B cell (primary cell): ENCODE measurements around the gene RNASE13. TPM values are rescaled to one million over a fixed set of nuclear protein-coding genes. Genes with fewer than 3 reads are reported as not detected.

Experiments
- ATAC-seq: fragments of 200-7000 bp; cut with Tn5 transposase; one replicate; pipeline ENCODE4 v1.10.0; 2021; ENCODE audit warnings: low read depth, mild to moderate bottlenecking, moderate number of reproducible peaks, moderate library complexity
- CTCF ChIA-PET: fragments of 350-600 bp; sonication (Branson Sonifier 250); formaldehyde crosslinking; loops from one replicate; lab custom pipeline; 2021; ENCODE audit warnings: antibody characterized with exemption, inconsistent platforms; lab: Charles Lee
- POLR2A ChIA-PET: fragments of 350-600 bp; sonication (Branson Sonifier 250); formaldehyde crosslinking; loops from one replicate; lab custom pipeline; 2021; ENCODE audit warnings: antibody characterized with exemption; lab: Charles Lee
- DNase-seq: peaks from one replicate; pipeline ENCODE4 v3.0.0; 2013
- H2AFZ ChIP-seq: 2 replicates; pipeline ENCODE4 v1.6.1; 2012; ENCODE audit warnings: mild to moderate bottlenecking, low read depth, low read length; ENCODE audit not compliant: insufficient read depth, poor library complexity, severe bottlenecking
- H3K27ac ChIP-seq, 2 donors: 1 replicate in 1 of 2; 2 replicates in 1 of 2; pipeline ENCODE4 v1.5.1; 2012 to 2013; ENCODE audit warnings: low read length in 2 of 2, mild to moderate bottlenecking in 2 of 2, moderate library complexity in 1 of 2
- H3K27me3 ChIP-seq, 4 experiments: fragments of 200-600 bp in 1 of 4; sonication (generic) in 1 of 4; replicated peaks in 1 of 4; 1 replicate in 2 of 4; 2 replicates in 2 of 4; pipeline versions ENCODE4 v1.6.1 to v1.7.0; 2013 to 2016; ENCODE audit warnings: low read length in 3 of 4, mild to moderate bottlenecking in 2 of 4, mixed read lengths in 1 of 4, moderate library complexity in 1 of 4; ENCODE audit not compliant: insufficient read depth in 4 of 4, control insufficient read depth in 3 of 4; ENCODE audit errors: control extremely low read depth in 1 of 4
- H3K36me3 ChIP-seq, 2 experiments: replicated peaks in 1 of 2; 1 replicate in 1 of 2; 2 replicates in 1 of 2; pipeline versions ENCODE4 v1.6.1 to v1.7.1; 2013; ENCODE audit warnings: low read length in 1 of 2; ENCODE audit not compliant: insufficient read depth in 2 of 2, control insufficient read depth in 1 of 2; ENCODE audit errors: control extremely low read depth in 1 of 2, extremely low read depth in 1 of 2
- H3K4me1 ChIP-seq, 2 donors: fragments of 200-600 bp in 1 of 2; sonication (generic) in 1 of 2; 1 replicate in 1 of 2; 2 replicates in 1 of 2; pipeline versions ENCODE4 v1.5.1 to v1.6.1; 2013 to 2017; ENCODE audit warnings: low read length in 2 of 2; ENCODE audit not compliant: control insufficient read depth in 2 of 2, insufficient read depth in 2 of 2
- H3K4me2 ChIP-seq: replicated peaks from 2 replicates; pipeline ENCODE3; 2012; ENCODE audit warnings: mild to moderate bottlenecking, low read depth, low read length; ENCODE audit not compliant: poor library complexity, severe bottlenecking
- H3K4me3 ChIP-seq, 5 experiments: fragments of 200-600 bp in 1 of 5; sonication (generic) in 1 of 5; 1 replicate in 3 of 5; 2 replicates in 2 of 5; pipeline versions ENCODE4 v1.5.1 to v1.7.0; 2011 to 2016; ENCODE audit warnings: low read length in 4 of 5, mild to moderate bottlenecking in 4 of 5, low read depth in 2 of 5, control low read depth in 1 of 5, moderate library complexity in 1 of 5; ENCODE audit not compliant: insufficient read depth in 1 of 5; ENCODE audit errors: control extremely low read depth in 1 of 5, extremely low read depth in 1 of 5
- H3K79me2 ChIP-seq: fragments of 200-600 bp; sonication (generic); one replicate; pipeline ENCODE4 v1.6.0; 2016; ENCODE audit warnings: low read length; ENCODE audit not compliant: control insufficient read depth, insufficient read depth
- H3K9ac ChIP-seq: fragments of 200-600 bp; sonication (generic); 2 replicates; pipeline ENCODE4 v1.6.1; 2017; ENCODE audit warnings: mild to moderate bottlenecking, low read length, moderate library complexity
- H3K9me3 ChIP-seq, 3 donors: one replicate each; pipeline versions ENCODE4 v1.6.1 to v1.7.1; 2013; ENCODE audit warnings: low read length in 2 of 3; ENCODE audit not compliant: control insufficient read depth in 2 of 3, insufficient read depth in 1 of 3; ENCODE audit errors: control extremely low read depth in 1 of 3
- H4K20me1 ChIP-seq: 2 replicates; pipeline ENCODE4 v1.6.0; 2012; ENCODE audit warnings: mild to moderate bottlenecking, low read length; ENCODE audit not compliant: insufficient read depth, control insufficient read depth, poor library complexity, severe bottlenecking
- H3K27ac Mint-ChIP-seq: one replicate; pipeline ENCODE4 v1.8.0; 2021; ENCODE audit warnings: mixed read lengths
- H3K27me3 Mint-ChIP-seq: one replicate; pipeline ENCODE4 v1.8.0; 2021; ENCODE audit warnings: mixed read lengths
- H3K4me1 Mint-ChIP-seq: one replicate; pipeline ENCODE4 v1.8.0; 2021; ENCODE audit warnings: mixed read lengths
- H3K4me3 Mint-ChIP-seq: one replicate; pipeline ENCODE4 v1.8.0; 2021; ENCODE audit warnings: mixed read lengths
- H3K9me3 Mint-ChIP-seq: one replicate; pipeline ENCODE4 v1.8.0; 2022; ENCODE audit warnings: mixed read lengths; ENCODE audit not compliant: insufficient read depth
- CTCF ChIP-seq: fragments of 200-600 bp; IDR thresholded peaks from one replicate; pipeline ENCODE4 v1.8.0; 2022; ENCODE audit warnings: antibody characterized with exemption, mild to moderate bottlenecking
- EZH2 ChIP-seq: IDR thresholded peaks from 2 replicates; pipeline ENCODE4 v1.6.1; 2012; ENCODE audit warnings: borderline replicate concordance, low read depth, mild to moderate bottlenecking, moderate library complexity, low read length; ENCODE audit not compliant: insufficient read depth, poor library complexity, severe bottlenecking
- WGBS: methylation state at CpG from one replicate; pipeline ENCODE4 v1.1.5; 2013; ENCODE audit warnings: missing lambda C conversion rate; ENCODE audit not compliant: insufficient coverage; 5-methylcytosine and 5-hydroxymethylcytosine counted together
- intact Hi-C: fragments of 100-400 bp; cut with micrococcal nuclease; formaldehyde crosslinking; loops from one replicate; pipeline ENCODE4 v1.10.0; 2022
- polyA plus RNA-seq: library from polyadenylated mRNA; depleted of rRNA; stranded (reverse); fragments of >200 nt; gene quantifications from 2 replicates; pipeline ENCODE4 v1.2.3, GENCODE V29; 2012
- total RNA-seq, 2 donors: library from RNA; stranded (reverse); fragments of 120-200 nt in 1 of 2; gene quantifications; 1 replicate in 1 of 2; 2 replicates in 1 of 2; pipeline versions ENCODE4 v1.2.3 to v1.2.4, GENCODE V29; 2013 to 2022

RNASE13 gene
- total and polyA plus RNA-seq, 2 donors (not counting 1 experiment from before 2014, with no cell fraction given): not detected

GRCh38 chr14:21024585-21025370 is 9.8 kb downstream of the RNASE13 start, which contains the start of gene NDRG2:
Gene NDRG2, minus strand, starts transcription at chr14:21025061. Its CDS starts 1,746 bp downstream, at chr14:21023315.
- POLR2A ChIA-PET: interaction anchor here (0.7 kb wide), 1 partner anchor 46 kb away, joined by 3 read pairs; no protein-coding TSS in a partner anchor
- Mint-ChIP-seq H3K27ac (peak within 1 kb of the TSS; percentile 67), H3K9me3 (no peaks in the 10 kb centered on the region), H3K4me3 (peak within 1 kb of the TSS; percentile 93), H3K4me1 (peaks cover 19% of the 10 kb centered on the region), H3K27me3 (peaks cover 16% of the 10 kb centered on the region)
- ATAC-seq (peak; percentile 94), DNase-seq (peak; percentile 83)
- WGBS: 3% methylated on average over 38 of the region's 72 CpGs
- intact Hi-C loops: loop anchor here (2.0 kb wide), 3 partner anchors 46 to 80 kb away; partner anchors contain the start of gene ARHGEF40
- CTCF ChIA-PET: interaction anchor here (2.5 to 2.9 kb wide), 3 partner anchors 10 to 79 kb away, joined by 9 to 23 read pairs (median 14); no protein-coding TSS in a partner anchor
- Histone ChIP-seq H3K27ac (no peak within 1 kb of the TSS), H2AFZ (peak within 1 kb of the TSS; percentile 97), H3K79me2 (no peaks in the 10 kb centered on the region), H3K36me3 (no peaks in the 10 kb centered on the region), H3K27me3 (peaks cover 0 to 30% (median 8%) of the 10 kb centered on the region in 4 experiments), H3K9ac (peak within 1 kb of the TSS; percentile 78), H3K4me2 (peak within 1 kb of the TSS; percentile 99), H3K4me3 (peak within 1 kb of the TSS; percentile 15 to 86 (median 75)), H3K4me1 (peaks cover 12 to 23% of the 10 kb centered on the region in 2 donors), H3K9me3 (no peaks in the 10 kb centered on the region), H4K20me1 (no peaks in the 10 kb centered on the region)
- TF ChIP-seq EZH2 (no peak), CTCF (no peak)
